Immature natural killer cell (primary cell): ENCODE results near the gene CANT1. TPM values are rescaled to one million over a fixed set of nuclear protein-coding genes. Genes with fewer than 3 reads are reported as not detected.

ENCODE experiments used
- DNase-seq, 3 donors: peaks; one replicate each; pipeline ENCODE4 v3.0.0; 2022; ENCODE audit warnings: mixed read lengths in 1 of 3
- H3K27ac Mint-ChIP-seq, 6 donors: one replicate each; pipeline ENCODE4 v1.8.0; 2020; ENCODE audit warnings: mixed read lengths in 6 of 6, mild to moderate bottlenecking in 5 of 6, inconsistent platforms in 4 of 6, moderate library complexity in 3 of 6
- H3K27me3 Mint-ChIP-seq, 3 donors: one replicate each; pipeline ENCODE4 v1.8.0; 2020 to 2021; ENCODE audit warnings: low read depth in 3 of 3, mild to moderate bottlenecking in 3 of 3, mixed read lengths in 3 of 3, moderate library complexity in 3 of 3, inconsistent platforms in 1 of 3
- H3K36me3 Mint-ChIP-seq, 3 donors: one replicate each; pipeline ENCODE4 v1.8.0; 2020; ENCODE audit warnings: mixed read lengths in 3 of 3, inconsistent platforms in 2 of 3, mild to moderate bottlenecking in 2 of 3
- H3K4me1 Mint-ChIP-seq, 2 donors: one replicate each; pipeline ENCODE4 v1.8.0; 2020; ENCODE audit warnings: inconsistent platforms in 2 of 2, mild to moderate bottlenecking in 2 of 2, mixed read lengths in 2 of 2, moderate library complexity in 1 of 2
- H3K4me3 Mint-ChIP-seq, 5 donors: one replicate each; pipeline ENCODE4 v1.8.0; 2020; ENCODE audit warnings: mild to moderate bottlenecking in 5 of 5, mixed read lengths in 5 of 5, inconsistent platforms in 3 of 5, moderate library complexity in 3 of 5
- H3K9me3 Mint-ChIP-seq, 6 donors: one replicate each; pipeline ENCODE4 v1.8.0; 2020; ENCODE audit warnings: mild to moderate bottlenecking in 6 of 6, mixed read lengths in 6 of 6, inconsistent platforms in 4 of 6, moderate library complexity in 3 of 6
- polyA plus RNA-seq, 3 donors: library from polyadenylated mRNA; unstranded; fragments of 300-500 nt; fragmentation: Illumina TruSeq; gene quantifications; one replicate each; pipeline ENCODE4 v1.2.3, GENCODE V29; 2021

CANT1 gene
- polyA plus RNA-seq = 1 to 10 TPM; 3.7 to 7.2 (median 4.6) TPM

- Mint-ChIP-seq H3K27ac (peak within 1 kb of the TSS; percentile 85 to 96 (median 94)), H3K4me3 (peak within 1 kb of the TSS; percentile 86 to 95 (median 93)), H3K27me3 (peaks cover 17 to 30% (median 23%) of the 10 kb centered on the region in 3 donors), H3K4me1 (peaks cover 47 to 51% of the 10 kb centered on the region in 2 donors), H3K9me3 (no peaks in the 10 kb centered on the region), H3K36me3 (peaks cover 0 to 3% (median 0%) of the 10 kb centered on the region in 3 donors)
- DNase-seq = peak; percentile 84 to 89 (median 87)
These were observed at the start of gene CANT1 for GRCh38 chr17:79009397-79010303. Gene CANT1, minus strand, starts transcription at chr17:79009764. Its CDS starts 12,142 bp downstream, at chr17:78997622.

GRCh38 chr17:79057737-79058385, 48.3 kb upstream of the CANT1 start:
- Mint-ChIP-seq H3K27me3 (peaks cover 8 to 20% (median 12%) of the 10 kb centered on the region in 3 donors), H3K36me3 (peaks cover 0 to 11% (median 0%) of the 10 kb centered on the region in 3 donors), H3K9me3 (peaks cover 0 to 10% (median 0%) of the 10 kb centered on the region in 6 donors), H3K4me1 (peaks cover 21 to 24% of the 10 kb centered on the region in 2 donors), H3K27ac (peak overlapping the region in 5 of 6 donors; percentile 2 to 76 (median 53)), H3K4me3 (peak overlapping the region; percentile 0 to 58 (median 38))
- DNase-seq = peak; percentile 53 to 64 (median 63)

- no peak overlapping the region for H3K4me3 Mint-ChIP-seq
- peaks cover 0 to 10% (median 0%) of the 10 kb centered on the region in 6 donors for H3K9me3 Mint-ChIP-seq
- peaks cover 0 to 11% (median 0%) of the 10 kb centered on the region in 3 donors for H3K36me3 Mint-ChIP-seq
- peaks cover 21 to 24% of the 10 kb centered on the region in 2 donors for H3K4me1 Mint-ChIP-seq
- no peak for DNase-seq
- peaks cover 8 to 18% (median 12%) of the 10 kb centered on the region in 3 donors for H3K27me3 Mint-ChIP-seq
- no peak overlapping the region for H3K27ac Mint-ChIP-seq
These were observed 45.6 kb upstream of the CANT1 start for GRCh38 chr17:79055197-79055596.

GRCh38 chr17:79054200-79054960, 44.8 kb upstream of the CANT1 start:
- Mint-ChIP-seq H3K4me1 (peaks cover 18 to 21% of the 10 kb centered on the region in 2 donors), H3K4me3 (no peak overlapping the region), H3K27me3 (peaks cover 8 to 18% (median 12%) of the 10 kb centered on the region in 3 donors), H3K36me3 (peaks cover 0 to 11% (median 0%) of the 10 kb centered on the region in 3 donors), H3K9me3 (peaks cover 0 to 10% (median 0%) of the 10 kb centered on the region in 6 donors), H3K27ac (peak overlapping the region in 1 of 6 donors; percentile 70)
- no peak for DNase-seq

GRCh38 chr17:79053251-79053925, 43.8 kb upstream of the CANT1 start:
- Mint-ChIP-seq H3K4me1 (peaks cover 10 to 11% of the 10 kb centered on the region in 2 donors), H3K27me3 (peaks cover 4 to 15% (median 8%) of the 10 kb centered on the region in 3 donors), H3K9me3 (peaks cover 0 to 10% (median 0%) of the 10 kb centered on the region in 6 donors), H3K36me3 (peaks cover 0 to 11% (median 0%) of the 10 kb centered on the region in 3 donors), H3K27ac (no peak overlapping the region), H3K4me3 (no peak overlapping the region)
- no peak for DNase-seq

- no peak overlapping the region for H3K4me3 Mint-ChIP-seq
- peaks cover 0 to 10% (median 0%) of the 10 kb centered on the region in 6 donors for H3K9me3 Mint-ChIP-seq
- peaks cover 0 to 15% (median 7%) of the 10 kb centered on the region in 3 donors for H3K27me3 Mint-ChIP-seq
- H3K27ac Mint-ChIP-seq = no peak overlapping the region
- no peak for DNase-seq
- peaks cover 0 to 11% (median 0%) of the 10 kb centered on the region in 3 donors for H3K36me3 Mint-ChIP-seq
- H3K4me1 Mint-ChIP-seq = no peaks in the 10 kb centered on the region
These were observed 42.6 kb upstream of the CANT1 start for GRCh38 chr17:79052131-79052530.

- no peak for DNase-seq
- Mint-ChIP-seq H3K27ac (peak overlapping the region in 1 of 6 donors; percentile 78), H3K36me3 (peaks cover 0 to 11% (median 0%) of the 10 kb centered on the region in 3 donors), H3K4me3 (no peak overlapping the region), H3K9me3 (peaks cover 0 to 10% (median 0%) of the 10 kb centered on the region in 6 donors), H3K4me1 (no peaks in the 10 kb centered on the region), H3K27me3 (peaks cover 0 to 15% (median 7%) of the 10 kb centered on the region in 3 donors)
These were observed 41.7 kb upstream of the CANT1 start for GRCh38 chr17:79051306-79051705.

GRCh38 chr17:79050551-79050950, 41.0 kb upstream of the CANT1 start:
- no peak overlapping the region for H3K27ac Mint-ChIP-seq
- peaks cover 0 to 11% (median 0%) of the 10 kb centered on the region in 3 donors for H3K36me3 Mint-ChIP-seq
- H3K9me3 Mint-ChIP-seq = peaks cover 0 to 10% (median 0%) of the 10 kb centered on the region in 6 donors
- H3K27me3 Mint-ChIP-seq = peaks cover 0 to 20% (median 10%) of the 10 kb centered on the region in 3 donors
- no peak overlapping the region for H3K4me3 Mint-ChIP-seq
- DNase-seq = no peak
- H3K4me1 Mint-ChIP-seq = peaks cover 0 to 1% of the 10 kb centered on the region in 2 donors

- no peak for DNase-seq
- Mint-ChIP-seq H3K4me1 (peaks cover 0 to 3% of the 10 kb centered on the region in 2 donors), H3K27me3 (peaks cover 2 to 24% (median 9%) of the 10 kb centered on the region in 3 donors), H3K4me3 (no peak overlapping the region), H3K9me3 (peaks cover 0 to 10% (median 0%) of the 10 kb centered on the region in 6 donors), H3K36me3 (peaks cover 0 to 11% (median 0%) of the 10 kb centered on the region in 3 donors), H3K27ac (no peak overlapping the region)
These were observed 40.3 kb upstream of the CANT1 start for GRCh38 chr17:79049821-79050220.

- H3K27me3 Mint-ChIP-seq = peaks cover 2 to 21% (median 9%) of the 10 kb centered on the region in 3 donors
- H3K27ac Mint-ChIP-seq = no peak overlapping the region
- peaks cover 0 to 7% (median 0%) of the 10 kb centered on the region in 3 donors for H3K36me3 Mint-ChIP-seq
- DNase-seq = no peak
- H3K9me3 Mint-ChIP-seq = peaks cover 0 to 7% (median 0%) of the 10 kb centered on the region in 6 donors
- H3K4me3 Mint-ChIP-seq = no peak overlapping the region
- peaks cover 0 to 3% of the 10 kb centered on the region in 2 donors for H3K4me1 Mint-ChIP-seq
These were observed 39.5 kb upstream of the CANT1 start for GRCh38 chr17:79048826-79049755.

GRCh38 chr17:79047923-79048825, 38.6 kb upstream of the CANT1 start:
- DNase-seq = no peak
- Mint-ChIP-seq H3K36me3 (no peaks in the 10 kb centered on the region), H3K4me1 (peaks cover 0 to 3% of the 10 kb centered on the region in 2 donors), H3K4me3 (no peak overlapping the region), H3K9me3 (no peaks in the 10 kb centered on the region), H3K27ac (no peak overlapping the region), H3K27me3 (peaks cover 4 to 14% (median 9%) of the 10 kb centered on the region in 3 donors)
